Measurements from ENCODE around the gene ZNF382. TPM values are rescaled to one million over a fixed set of nuclear protein-coding genes. Genes with fewer than 3 reads are reported as not detected.

The ZNF382 gene
- total RNA-seq, 4 donors from 2014 or later = 0.16 to 9.0 (median 1.9) TPM

DNA sequence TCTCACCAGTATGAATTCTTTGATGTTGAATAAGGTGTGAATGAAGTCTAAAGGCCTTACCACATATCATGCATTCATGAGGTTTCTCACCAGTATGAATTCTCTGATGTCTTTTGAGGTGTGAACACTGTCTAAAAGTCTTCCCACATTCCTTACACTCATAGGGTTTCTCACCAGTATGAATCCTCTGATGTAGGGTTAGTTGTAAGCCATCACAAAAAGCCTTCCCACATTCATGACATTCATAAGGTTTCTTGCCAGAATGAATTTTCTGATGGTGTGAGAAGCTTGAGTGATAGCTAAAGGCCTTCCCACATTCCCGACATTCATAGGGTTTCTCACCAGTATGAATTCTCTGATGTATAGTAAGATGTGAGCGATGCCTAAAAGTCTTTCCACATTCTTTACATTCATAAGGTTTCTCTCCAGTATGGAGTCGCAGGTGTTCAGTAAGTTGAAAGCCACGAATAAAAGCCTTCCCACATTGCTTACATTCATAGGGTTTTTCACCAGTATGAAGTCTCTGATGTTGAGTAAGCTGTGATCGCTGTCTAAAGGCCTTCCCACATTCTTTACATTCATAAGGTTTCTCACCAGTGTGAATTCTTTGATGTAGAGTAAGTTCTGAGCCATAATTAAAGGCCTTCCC is 33.9 kb downstream of the ZNF382 start:
- H3K9me3 ChIP-seq = peaks cover 23 to 99% (median 73%) of the 10 kb centered on the region in 3 donors
- intact Hi-C loops (cut with DNase I; ENCODE audit: low total_unique reads) = no loop called here
- TF ChIP-seq POLR2A (IDR thresholded peaks at IDR 0.05) (no peak), CTCF (IDR thresholded peaks at IDR 0.05 in 4 of 5, conservative IDR thresholded peaks at IDR 0.05 in 1 of 5) (no peak)
- peaks cover 7 to 73% of the 10 kb centered on the region in 2 donors for H3K36me3 ChIP-seq
- DNase-seq (no peak), ATAC-seq (no peak)
- in situ Hi-C loops (cut with MboI; ENCODE audit: low sequenced_read_pairs in 4 of 4) = no loop called here
- H3K27me3 ChIP-seq = no peaks in the 10 kb centered on the region
- H3K4me1 ChIP-seq = no peaks in the 10 kb centered on the region
- no peak overlapping the region for H3K27ac ChIP-seq
- H3K4me3 ChIP-seq = peak overlapping the region in 1 of 4 donors; percentile 29

- H3K4me1 ChIP-seq = no peaks in the 10 kb centered on the region
- no peak overlapping the region for H3K27ac ChIP-seq
- TF ChIP-seq POLR2A (IDR thresholded peaks at IDR 0.05) = no peak
- TF ChIP-seq CTCF (IDR thresholded peaks at IDR 0.05 in 4 of 5, conservative IDR thresholded peaks at IDR 0.05 in 1 of 5) = no peak
- H3K27me3 ChIP-seq = no peaks in the 10 kb centered on the region
- DNase-seq = no peak
- peaks cover 3 to 100% of the 10 kb centered on the region in 2 donors for H3K36me3 ChIP-seq
- intact Hi-C loops (cut with DNase I; ENCODE audit: low total_unique reads) (no loop called here), in situ Hi-C loops (cut with MboI; ENCODE audit: low sequenced_read_pairs in 4 of 4) (no loop called here)
- no peak for ATAC-seq
- H3K9me3 ChIP-seq = peaks cover 9 to 63% (median 48%) of the 10 kb centered on the region in 3 donors
- H3K4me3 ChIP-seq = peak overlapping the region in 1 of 4 donors; percentile 39
These were observed 41.6 kb downstream of the ZNF382 start for GRCh38 chr19:36646746-36647145.

GRCh38 chr19:36652958-36653357 is 47.8 kb downstream of the ZNF382 start:
- ATAC-seq = no peak
- no peaks in the 10 kb centered on the region for H3K4me1 ChIP-seq
- in situ Hi-C loops (cut with MboI; ENCODE audit: low sequenced_read_pairs in 4 of 4) (no loop called here), intact Hi-C loops (cut with DNase I; ENCODE audit: low total_unique reads) (no loop called here)
- no peak overlapping the region for H3K4me3 ChIP-seq
- TF ChIP-seq CTCF (IDR thresholded peaks at IDR 0.05 in 4 of 5, conservative IDR thresholded peaks at IDR 0.05 in 1 of 5) (no peak), POLR2A (IDR thresholded peaks at IDR 0.05) (no peak)
- no peak for DNase-seq
- no peaks in the 10 kb centered on the region for H3K27me3 ChIP-seq
- H3K9me3 ChIP-seq = peaks cover 13 to 48% (median 15%) of the 10 kb centered on the region in 3 donors
- H3K36me3 ChIP-seq = peaks cover 27 to 100% of the 10 kb centered on the region in 2 donors
- no peak overlapping the region for H3K27ac ChIP-seq

DNA sequence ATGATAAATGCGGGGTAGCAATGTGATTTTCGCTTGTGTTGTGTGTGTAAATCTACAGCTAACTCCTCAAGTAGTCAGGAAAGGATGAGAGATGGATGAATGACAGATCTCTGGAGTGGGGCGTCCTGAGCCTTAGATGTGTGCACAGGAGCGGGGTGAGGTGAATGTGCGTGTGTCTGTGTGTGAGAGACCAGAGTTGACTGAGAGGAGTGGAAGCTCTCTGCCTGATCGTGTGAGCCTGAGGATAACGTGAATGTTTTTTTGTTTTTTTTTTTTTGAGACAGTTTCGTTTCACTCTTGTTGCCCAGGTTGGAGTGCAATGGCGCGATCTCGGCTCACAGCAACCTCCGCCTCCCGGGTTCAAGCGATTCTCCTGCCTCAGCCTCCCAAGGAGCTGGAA is 60.7 kb downstream of the ZNF382 start:
- Histone ChIP-seq H3K36me3 (peaks cover 4 to 43% of the 10 kb centered on the region in 2 donors), H3K9me3 (peaks cover 0 to 3% (median 0%) of the 10 kb centered on the region in 3 donors), H3K4me3 (peak overlapping the region; percentile 82 to 97 (median 92)), H3K27ac (no peak overlapping the region), H3K27me3 (no peaks in the 10 kb centered on the region), H3K4me1 (peaks cover 6 to 9% of the 10 kb centered on the region in 2 donors)
- ATAC-seq = no peak
- TF ChIP-seq POLR2A (IDR thresholded peaks at IDR 0.05) = no peak
- TF ChIP-seq CTCF (IDR thresholded peaks at IDR 0.05 in 4 of 5, conservative IDR thresholded peaks at IDR 0.05 in 1 of 5) = no peak
- in situ Hi-C loops (cut with MboI; ENCODE audit: low sequenced_read_pairs in 4 of 4) (no loop called here), intact Hi-C loops (cut with DNase I; ENCODE audit: low total_unique reads) (loop anchor here (1.0 to 5.0 kb wide), 4 partner anchors 21 to 546 kb away; partner anchors contain the start of genes ZFP14, ZNF345, ZNF567 and ZNF585B)
- DNase-seq = no peak
